Loucy (cell line): ENCODE results near the gene OSBPL8.

Source experiments
- H2AFZ ChIP-seq: fragments of 200-600 bp; sonication (generic); 2 replicates; pipeline ENCODE4 v1.6.0; 2016; ENCODE audit warnings: antibody characterized with exemption, mild to moderate bottlenecking, low read length, moderate library complexity
- H3F3A ChIP-seq: fragments of 200-600 bp; 2 replicates; pipeline ENCODE4 v1.6.0; 2016; ENCODE audit warnings: antibody characterized with exemption, low read depth, mild to moderate bottlenecking
- H3K27me3 ChIP-seq: fragments of 200-600 bp; sonication (generic); 2 replicates; pipeline ENCODE4 v1.6.1; 2014; ENCODE audit warnings: low read length, mild to moderate bottlenecking; ENCODE audit not compliant: insufficient read depth, poor library complexity, severe bottlenecking
- H3K36me3 ChIP-seq: fragments of 200-600 bp; sonication (generic); 2 replicates; pipeline ENCODE4 v1.6.1; 2016; ENCODE audit warnings: low read length; ENCODE audit not compliant: insufficient read depth
- H3K4me1 ChIP-seq: fragments of 200-600 bp; sonication (generic); 2 replicates; pipeline ENCODE4 v1.5.1; 2014; ENCODE audit warnings: low read length, mild to moderate bottlenecking; ENCODE audit not compliant: insufficient read depth, poor library complexity, severe bottlenecking
- H3K4me2 ChIP-seq: fragments of 200-600 bp; sonication (generic); 2 replicates; pipeline ENCODE4 v1.6.0; 2014; ENCODE audit warnings: antibody characterized with exemption, low read length, low read depth, mild to moderate bottlenecking; ENCODE audit not compliant: poor library complexity, severe bottlenecking
- H3K4me3 ChIP-seq: fragments of 200-600 bp; sonication (generic); 2 replicates; pipeline ENCODE4 v1.5.1; 2014; ENCODE audit warnings: low read length, mild to moderate bottlenecking, mixed read lengths; ENCODE audit not compliant: poor library complexity, severe bottlenecking
- H3K79me2 ChIP-seq: fragments of 200-600 bp; sonication (generic); 2 replicates; pipeline ENCODE4 v1.6.1; 2014; ENCODE audit warnings: low read length; ENCODE audit not compliant: insufficient read depth
- H3K9ac ChIP-seq: fragments of 200-600 bp; sonication (generic); 2 replicates; pipeline ENCODE4 v1.6.0; 2014; ENCODE audit warnings: mild to moderate bottlenecking, low read depth, low read length, moderate library complexity; ENCODE audit not compliant: poor library complexity, severe bottlenecking
- H3K9me2 ChIP-seq: fragments of 200-600 bp; sonication (generic); replicated peaks from 2 replicates; pipeline ENCODE4 v1.6.1; 2016; ENCODE audit warnings: low read depth, low read length, mixed read lengths
- H3K9me3 ChIP-seq: fragments of 200-600 bp; sonication (generic); 2 replicates; pipeline ENCODE4 v1.6.1; 2014; ENCODE audit warnings: mild to moderate bottlenecking, antibody characterized with exemption, low read length, low read depth; ENCODE audit not compliant: insufficient read depth
- H4K20me1 ChIP-seq: fragments of 200-600 bp; sonication (generic); 2 replicates; pipeline ENCODE4 v1.6.0; 2014; ENCODE audit warnings: antibody characterized with exemption, low read length, mild to moderate bottlenecking; ENCODE audit not compliant: insufficient read depth, poor library complexity, severe bottlenecking
- EZH2phosphoT487 ChIP-seq: fragments of 200-600 bp; IDR thresholded peaks from 2 replicates; pipeline ENCODE4 v1.6.1; 2018; ENCODE audit warnings: antibody characterized with exemption, mild to moderate bottlenecking, moderate library complexity, borderline replicate concordance
- TF ChIP-seq, protein P1 (sequence below): fragments of 200-600 bp; sonication (generic); conservative IDR thresholded peaks from 2 replicates; pipeline ENCODE4 v1.5.1; 2014; ENCODE audit warnings: mild to moderate bottlenecking, antibody characterized with exemption, low read length

OSBPL8 gene

DNA sequence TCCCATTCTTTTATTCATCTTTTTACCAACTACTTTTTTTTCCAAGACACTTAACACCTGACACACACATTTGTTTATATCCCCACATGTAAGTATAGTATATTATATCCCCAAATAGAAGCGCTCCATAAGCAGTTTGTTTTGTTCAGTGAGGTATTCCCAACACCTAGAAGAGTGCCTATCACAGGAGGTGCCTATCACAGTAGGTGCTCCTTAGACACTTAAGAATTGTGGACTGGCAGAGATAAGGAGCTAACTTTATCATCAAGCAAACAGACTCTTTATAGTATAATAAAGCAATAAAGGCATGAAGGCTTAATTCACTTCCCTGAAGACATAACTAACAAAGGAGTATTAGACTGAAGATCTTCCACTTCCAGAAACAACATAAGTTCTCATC is 29.1 kb downstream of the OSBPL8 start:
- Histone ChIP-seq H4K20me1 (peaks cover 10% of the 10 kb centered on the region), H3K27me3 (no peaks in the 10 kb centered on the region), H3K79me2 (peaks cover 78% of the 10 kb centered on the region), H3K9me3 (0 out of 2 replicates have a peak, but pooled peaks cover 3% of the 10 kb centered on the region), H3K9me2 (no peaks in the 10 kb centered on the region), H3F3A (no peaks in the 10 kb centered on the region), H3K4me1 (peaks cover 7% of the 10 kb centered on the region), H3K9ac (no peak overlapping the region), H3K4me2 (no peak overlapping the region), H2AFZ (no peak overlapping the region), H3K4me3 (no peak overlapping the region), H3K36me3 (peaks cover 3% of the 10 kb centered on the region)
- TF ChIP-seq, protein P1, sequence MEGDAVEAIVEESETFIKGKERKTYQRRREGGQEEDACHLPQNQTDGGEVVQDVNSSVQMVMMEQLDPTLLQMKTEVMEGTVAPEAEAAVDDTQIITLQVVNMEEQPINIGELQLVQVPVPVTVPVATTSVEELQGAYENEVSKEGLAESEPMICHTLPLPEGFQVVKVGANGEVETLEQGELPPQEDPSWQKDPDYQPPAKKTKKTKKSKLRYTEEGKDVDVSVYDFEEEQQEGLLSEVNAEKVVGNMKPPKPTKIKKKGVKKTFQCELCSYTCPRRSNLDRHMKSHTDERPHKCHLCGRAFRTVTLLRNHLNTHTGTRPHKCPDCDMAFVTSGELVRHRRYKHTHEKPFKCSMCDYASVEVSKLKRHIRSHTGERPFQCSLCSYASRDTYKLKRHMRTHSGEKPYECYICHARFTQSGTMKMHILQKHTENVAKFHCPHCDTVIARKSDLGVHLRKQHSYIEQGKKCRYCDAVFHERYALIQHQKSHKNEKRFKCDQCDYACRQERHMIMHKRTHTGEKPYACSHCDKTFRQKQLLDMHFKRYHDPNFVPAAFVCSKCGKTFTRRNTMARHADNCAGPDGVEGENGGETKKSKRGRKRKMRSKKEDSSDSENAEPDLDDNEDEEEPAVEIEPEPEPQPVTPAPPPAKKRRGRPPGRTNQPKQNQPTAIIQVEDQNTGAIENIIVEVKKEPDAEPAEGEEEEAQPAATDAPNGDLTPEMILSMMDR = no peak
- no peak for TF ChIP-seq EZH2phosphoT487

DNA sequence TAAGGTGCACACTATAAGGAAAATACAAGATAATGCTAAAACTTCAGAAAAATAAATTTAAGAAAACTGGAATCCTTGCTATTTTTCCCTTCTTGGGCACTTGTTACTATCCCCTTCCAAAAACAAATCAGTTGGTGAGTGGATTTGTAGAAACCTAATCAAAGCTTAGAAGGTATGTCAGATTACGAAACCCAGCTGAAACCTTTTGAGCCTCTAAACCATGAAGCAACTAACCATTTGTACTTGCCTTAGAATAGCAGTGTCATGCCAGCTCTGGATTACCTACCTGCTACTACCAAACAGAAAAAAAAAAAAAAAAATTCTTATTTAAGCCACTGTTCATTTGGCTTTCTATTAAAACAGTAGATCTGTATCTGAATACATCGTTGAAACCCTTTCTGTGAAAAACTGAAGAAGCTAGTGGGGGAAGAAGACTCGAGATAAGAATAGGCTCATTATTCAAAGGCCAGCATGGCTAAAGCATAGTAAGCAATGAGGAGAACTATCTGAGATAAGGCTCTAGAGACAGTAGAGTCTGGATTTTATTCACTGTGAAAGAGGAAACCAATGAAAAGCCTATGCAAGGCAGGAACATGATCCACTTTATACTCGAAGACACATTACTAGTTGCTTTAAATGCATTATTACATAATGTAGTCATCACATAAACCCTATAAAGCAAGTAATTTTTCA is 30.2 kb downstream of the OSBPL8 start:
- no peaks in the 10 kb centered on the region for H3K9me2 ChIP-seq
- no peak overlapping the region for H3K9ac ChIP-seq
- H3F3A ChIP-seq = no peaks in the 10 kb centered on the region
- H3K4me2 ChIP-seq = no peak overlapping the region
- H2AFZ ChIP-seq = no peak overlapping the region
- no peaks in the 10 kb centered on the region for H3K9me3 ChIP-seq
- H3K79me2 ChIP-seq = peaks cover 73% of the 10 kb centered on the region
- no peak for TF ChIP-seq EZH2phosphoT487
- TF ChIP-seq, protein P1 = no peak
- H3K4me1 ChIP-seq = peaks cover 5% of the 10 kb centered on the region
- peaks cover 10% of the 10 kb centered on the region for H4K20me1 ChIP-seq
- no peaks in the 10 kb centered on the region for H3K27me3 ChIP-seq
- no peak overlapping the region for H3K4me3 ChIP-seq
- H3K36me3 ChIP-seq = no peaks in the 10 kb centered on the region

DNA sequence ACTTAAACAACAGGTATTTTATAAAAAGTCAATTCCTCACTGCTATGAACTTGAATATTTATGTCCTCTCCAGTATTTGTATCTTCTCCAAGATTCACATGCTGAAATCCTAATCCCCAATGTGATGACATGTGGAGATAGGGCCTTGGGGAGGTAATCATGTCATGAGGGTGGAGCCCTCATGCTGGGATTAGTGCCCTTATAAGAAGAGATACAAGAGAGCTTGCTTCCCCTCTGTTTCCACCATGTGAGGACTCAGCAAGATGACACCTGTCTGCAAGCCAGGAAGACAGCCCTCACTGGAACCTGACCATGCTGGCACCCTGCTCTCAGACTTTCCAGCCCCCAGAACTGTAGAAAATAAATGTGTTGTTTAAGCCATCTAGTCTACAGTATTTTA is 36.2 kb downstream of the OSBPL8 start:
- peaks cover 74% of the 10 kb centered on the region for H3K79me2 ChIP-seq

More for the DNA sequence above, 36.2 kb downstream of the OSBPL8 start:
- H3K4me3 ChIP-seq = no peak overlapping the region
- no peaks in the 10 kb centered on the region for H3K9me2 ChIP-seq
- no peak overlapping the region for H2AFZ ChIP-seq
- H3F3A ChIP-seq = no peaks in the 10 kb centered on the region
- no peaks in the 10 kb centered on the region for H4K20me1 ChIP-seq
- no peaks in the 10 kb centered on the region; the same call in 1 of the 2 replicates for H3K36me3 ChIP-seq
- no peak overlapping the region for H3K9ac ChIP-seq
- no peaks in the 10 kb centered on the region for H3K27me3 ChIP-seq
- H3K9me3 ChIP-seq = no peaks in the 10 kb centered on the region
- peaks cover 14% of the 10 kb centered on the region for H3K4me1 ChIP-seq
- H3K4me2 ChIP-seq = no peak overlapping the region
- TF ChIP-seq, protein P1 = no peak
- no peak for TF ChIP-seq EZH2phosphoT487
